ENCODE data around the gene CTR9.
A peak's percentile ranks its signal among the peaks of the same experiment; 100 is the strongest.

Gene CTR9

DNA sequence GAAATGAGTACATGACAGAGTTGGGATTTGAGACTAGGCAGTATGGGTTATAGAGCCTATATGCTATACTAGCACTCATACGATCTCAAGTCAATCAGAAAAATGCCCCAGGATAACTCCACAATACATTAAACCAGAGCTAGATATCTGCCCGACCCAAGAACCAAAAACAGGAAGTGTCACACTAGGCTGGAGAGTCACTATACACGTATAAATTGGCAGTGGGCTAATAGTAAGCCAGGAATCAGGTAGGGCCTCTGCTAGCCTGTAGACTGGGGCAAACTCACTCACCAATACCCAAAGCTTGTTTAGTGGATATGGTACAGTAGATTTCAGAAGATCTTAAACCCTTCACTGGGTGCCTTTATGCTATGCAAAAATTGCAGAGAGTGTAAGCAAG lies 73.8 kb downstream of the CTR9 start:
- no peak for DNase-seq (ENCODE audit: insufficient read length, low spot score)
- FAIRE-seq: peak; percentile 94
- TF ChIP-seq TAF1 (IDR thresholded peaks at IDR 0.05; ENCODE audit: low read depth, low read length): no peak
- no peak for TF ChIP-seq PAX5 (IDR thresholded peaks at IDR 0.05; ENCODE audit: insufficient read depth, low read length, severe bottlenecking)
- peak; percentile 98 for TF ChIP-seq SPI1 (IDR thresholded peaks at IDR 0.05; ENCODE audit: low read depth, low read length)

DNA sequence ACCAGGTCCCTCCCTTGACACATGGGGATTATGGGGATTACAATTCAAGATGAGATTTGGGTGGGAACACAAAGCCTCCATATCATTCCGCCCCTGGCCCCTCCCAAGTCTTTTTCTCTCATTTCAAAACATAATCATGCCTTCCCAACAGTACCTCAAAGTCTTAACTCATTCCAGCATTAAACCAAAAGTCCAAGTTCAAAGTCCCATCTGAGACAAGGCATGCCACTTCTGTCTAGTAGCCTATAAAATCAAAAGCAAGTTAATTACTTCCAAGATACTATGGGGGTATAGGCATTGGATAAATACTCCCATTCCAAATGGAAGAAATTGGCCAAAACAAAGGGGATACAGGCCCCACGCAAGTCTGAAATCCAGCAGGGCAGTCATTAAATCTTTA lies 77.4 kb downstream of the CTR9 start:
- FAIRE-seq (no peak), DNase-seq (ENCODE audit: insufficient read length, low spot score) (no peak)
- TF ChIP-seq POU2F2 (IDR thresholded peaks at IDR 0.05; ENCODE audit: low read depth, low read length): no peak
- no peak for TF ChIP-seq POLR2A (IDR thresholded peaks at IDR 0.05; ENCODE audit: low read depth, low read length)
- TF ChIP-seq PAX5 (IDR thresholded peaks at IDR 0.05; ENCODE audit: insufficient read depth, low read length, severe bottlenecking): no peak
- TF ChIP-seq TAF1 (IDR thresholded peaks at IDR 0.05; ENCODE audit: low read depth, low read length): no peak
- TF ChIP-seq POLR2AphosphoS5 (IDR thresholded peaks at IDR 0.05; ENCODE audit: low read depth, low read length): no peak
- no peak for TF ChIP-seq SPI1 (IDR thresholded peaks at IDR 0.05; ENCODE audit: low read depth, low read length)

- TF ChIP-seq SPI1 (IDR thresholded peaks at IDR 0.05; ENCODE audit: low read depth, low read length) (no peak), TAF1 (IDR thresholded peaks at IDR 0.05; ENCODE audit: low read depth, low read length) (no peak), POU2F2 (IDR thresholded peaks at IDR 0.05; ENCODE audit: low read depth, low read length) (no peak), POLR2A (IDR thresholded peaks at IDR 0.05; ENCODE audit: low read depth, low read length) (no peak), PAX5 (IDR thresholded peaks at IDR 0.05; ENCODE audit: insufficient read depth, low read length, severe bottlenecking) (no peak), POLR2AphosphoS5 (IDR thresholded peaks at IDR 0.05; ENCODE audit: low read depth, low read length) (no peak)
- DNase-seq (ENCODE audit: insufficient read length, low spot score): no peak
- FAIRE-seq: no peak
Measured at GRCh38 chr11:10829139-10829538, 78.1 kb downstream of the CTR9 start.
